Fibroblast of peridontal ligament (primary cell): ENCODE data around the gene CCNY.

Experiments used
- DNase-seq: peaks from one replicate; pipeline ENCODE4 v3.0.0-alpha.2; 2010; ENCODE audit errors: extremely low read depth

Gene CCNY

DNA sequence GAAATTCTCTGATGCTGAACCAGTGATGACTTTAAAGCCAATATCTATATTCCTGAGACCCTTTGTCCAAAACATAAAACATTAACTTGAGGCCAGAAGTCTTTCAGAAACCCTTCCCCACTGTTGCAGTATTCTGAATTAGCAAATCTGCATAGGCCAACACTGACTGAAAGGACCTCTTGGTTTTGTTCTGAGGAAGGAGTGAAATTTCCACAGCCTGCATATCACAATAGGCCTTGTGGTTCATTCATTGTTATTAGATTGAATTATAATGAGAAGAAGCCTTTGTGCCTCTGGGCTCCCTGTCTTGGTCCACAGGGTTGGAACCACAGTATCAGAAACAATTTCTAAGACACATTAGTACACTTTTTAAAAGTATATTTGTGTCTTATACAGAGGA is 90.3 kb downstream of the CCNY start:
- DNase-seq = no peak

DNA sequence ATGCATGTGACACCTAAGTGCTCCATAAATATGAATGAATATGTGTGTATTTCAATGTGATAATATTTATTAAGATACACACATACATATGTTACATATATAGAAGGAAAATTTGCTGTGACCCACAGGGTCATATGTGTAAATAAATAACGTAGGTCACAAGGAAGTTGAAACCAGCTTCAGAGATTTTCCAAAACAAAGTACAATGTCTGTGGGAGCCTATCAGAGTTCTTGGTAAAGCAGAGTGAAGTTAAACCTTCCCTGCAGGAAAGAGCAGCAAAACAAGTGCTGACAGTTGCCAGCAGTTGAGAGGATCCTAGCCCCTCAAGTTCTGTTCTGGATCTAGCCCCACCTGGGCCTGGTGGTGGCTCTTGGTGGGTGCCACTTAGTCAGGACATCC is 91.2 kb downstream of the CCNY start:
- no peak for DNase-seq

DNA sequence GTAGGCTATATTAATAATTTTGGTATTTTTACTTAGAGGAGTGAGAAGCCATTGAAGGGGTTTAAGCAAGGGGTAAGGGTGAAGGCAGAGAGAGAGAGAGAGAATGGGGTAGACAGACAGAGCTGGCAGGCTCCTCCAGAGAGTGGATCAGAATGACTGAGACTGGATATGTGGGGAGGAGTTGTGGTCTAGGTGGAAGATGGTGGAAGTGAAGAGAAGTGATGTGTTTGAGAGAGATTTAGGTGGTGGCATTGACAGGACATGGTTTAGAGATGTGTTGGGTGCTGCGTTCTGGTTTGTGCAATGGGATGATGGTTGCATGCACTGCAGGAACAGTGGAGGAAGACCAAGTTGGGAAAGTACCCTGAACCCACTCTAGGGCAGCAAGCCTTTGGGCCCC is 92.2 kb downstream of the CCNY start:
- DNase-seq = no peak

DNA sequence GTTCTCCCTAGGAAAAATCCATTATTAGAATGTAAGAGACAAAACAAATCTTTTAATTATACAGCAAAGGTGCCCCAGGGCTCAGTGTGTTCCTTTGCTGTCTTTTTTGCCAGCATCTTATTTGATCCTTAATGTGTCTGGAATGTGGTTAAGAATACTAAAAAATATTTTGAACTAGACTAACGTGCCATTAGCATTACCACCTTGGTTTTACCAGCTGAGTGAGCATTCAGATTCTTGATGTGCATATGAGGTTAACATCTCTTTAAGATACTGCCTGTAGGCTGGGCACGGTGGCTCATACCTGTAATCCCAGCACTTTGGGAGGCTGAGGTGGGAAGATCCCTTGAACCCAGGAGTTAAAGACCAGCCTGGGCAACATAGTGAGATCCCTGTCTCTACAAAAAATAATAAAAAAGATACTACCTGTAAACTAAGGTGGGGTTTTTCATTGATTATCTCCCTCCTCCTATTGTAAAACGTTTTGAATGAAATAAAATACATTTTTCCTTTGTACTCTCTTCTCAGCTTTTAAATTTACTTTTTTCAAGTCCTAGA is 96.6 kb downstream of the CCNY start:
- no peak for DNase-seq

DNA sequence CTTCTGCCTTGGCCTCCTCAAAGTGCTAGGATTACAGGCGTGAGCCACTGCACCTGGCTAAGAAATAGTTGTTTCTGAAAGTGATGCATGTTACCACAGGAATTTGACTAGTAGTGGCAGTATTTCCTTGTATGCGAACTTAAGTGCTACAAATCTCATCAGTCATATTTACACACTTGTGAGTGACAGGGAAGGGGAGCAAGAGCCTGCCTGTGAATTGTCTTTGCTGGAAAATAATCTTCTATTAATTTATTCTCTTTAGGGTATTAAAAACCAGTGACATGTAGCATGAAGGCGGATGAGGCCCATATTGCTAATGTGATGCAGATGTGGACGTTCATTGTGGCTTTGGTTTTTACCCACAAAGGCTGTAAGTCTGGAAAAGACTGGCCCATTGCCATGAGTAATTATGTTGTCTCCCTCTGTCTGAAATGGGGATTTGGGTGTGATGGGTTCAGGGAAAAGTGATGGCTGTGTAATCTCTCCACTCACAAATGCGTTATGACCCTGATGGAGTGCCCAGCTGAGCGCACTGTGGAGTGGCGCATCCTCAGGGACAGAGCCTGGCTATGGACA is 97.6 kb downstream of the CCNY start:
- DNase-seq = peak; percentile 93

DNA sequence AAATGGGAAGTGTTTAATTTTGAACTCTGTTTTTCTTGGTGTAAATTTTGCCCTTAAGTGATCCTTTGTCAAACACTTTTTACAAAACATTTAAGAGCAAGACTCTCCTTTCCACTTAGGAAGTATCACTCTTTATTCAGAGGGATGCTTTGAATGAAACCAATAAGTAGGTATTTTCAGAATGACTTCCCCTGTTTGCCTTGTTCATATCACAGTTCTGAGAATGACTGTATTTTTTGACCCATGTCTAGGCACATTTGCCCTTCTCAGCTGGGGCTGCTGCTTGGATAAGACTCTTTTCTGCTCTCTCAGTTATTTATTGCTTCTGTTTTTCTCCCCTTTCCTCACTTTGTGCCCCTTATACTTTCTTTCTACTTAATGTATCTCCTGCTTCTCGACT is 98.2 kb downstream of the CCNY start:
- DNase-seq = no peak

DNA sequence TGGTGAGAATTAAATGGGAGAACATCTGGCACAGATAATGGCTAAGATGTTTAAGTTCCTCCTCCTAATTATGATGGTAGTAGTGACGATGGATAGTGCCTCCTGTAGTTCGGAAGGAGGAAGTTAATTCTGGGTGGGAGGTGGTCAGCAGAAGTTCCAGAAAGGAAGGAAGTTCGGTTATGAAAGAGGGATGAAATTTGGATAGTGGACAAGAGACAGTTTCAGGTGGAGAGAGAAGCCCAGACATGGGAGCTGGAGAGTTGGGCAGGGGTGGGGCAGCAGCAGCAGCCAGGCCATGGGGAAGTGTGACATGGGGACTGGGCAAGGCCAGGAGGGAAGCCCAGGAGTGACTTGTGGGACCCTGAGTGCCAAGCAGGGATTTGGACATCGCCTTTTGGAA is 99.5 kb downstream of the CCNY start:
- DNase-seq = no peak

DNA sequence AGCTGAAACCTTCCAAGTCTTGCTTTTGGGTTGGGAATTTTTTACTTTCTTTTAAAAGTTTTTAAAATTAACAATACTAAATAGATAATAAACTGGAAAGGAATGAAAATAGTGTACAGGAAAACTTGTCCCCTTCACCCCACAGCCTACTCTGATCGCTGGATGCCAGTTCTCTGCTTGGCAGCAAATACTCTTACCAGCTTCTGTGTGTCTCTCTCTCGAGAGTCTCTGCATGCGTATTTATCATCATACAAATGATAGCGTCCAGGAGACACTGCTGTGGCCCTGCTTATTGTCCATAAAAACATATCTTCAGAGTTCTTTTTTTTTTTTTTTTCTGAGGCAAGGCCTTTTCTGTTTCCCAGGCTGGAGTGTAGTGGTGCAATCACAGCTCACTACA is 101.5 kb downstream of the CCNY start:
- DNase-seq = no peak

DNA sequence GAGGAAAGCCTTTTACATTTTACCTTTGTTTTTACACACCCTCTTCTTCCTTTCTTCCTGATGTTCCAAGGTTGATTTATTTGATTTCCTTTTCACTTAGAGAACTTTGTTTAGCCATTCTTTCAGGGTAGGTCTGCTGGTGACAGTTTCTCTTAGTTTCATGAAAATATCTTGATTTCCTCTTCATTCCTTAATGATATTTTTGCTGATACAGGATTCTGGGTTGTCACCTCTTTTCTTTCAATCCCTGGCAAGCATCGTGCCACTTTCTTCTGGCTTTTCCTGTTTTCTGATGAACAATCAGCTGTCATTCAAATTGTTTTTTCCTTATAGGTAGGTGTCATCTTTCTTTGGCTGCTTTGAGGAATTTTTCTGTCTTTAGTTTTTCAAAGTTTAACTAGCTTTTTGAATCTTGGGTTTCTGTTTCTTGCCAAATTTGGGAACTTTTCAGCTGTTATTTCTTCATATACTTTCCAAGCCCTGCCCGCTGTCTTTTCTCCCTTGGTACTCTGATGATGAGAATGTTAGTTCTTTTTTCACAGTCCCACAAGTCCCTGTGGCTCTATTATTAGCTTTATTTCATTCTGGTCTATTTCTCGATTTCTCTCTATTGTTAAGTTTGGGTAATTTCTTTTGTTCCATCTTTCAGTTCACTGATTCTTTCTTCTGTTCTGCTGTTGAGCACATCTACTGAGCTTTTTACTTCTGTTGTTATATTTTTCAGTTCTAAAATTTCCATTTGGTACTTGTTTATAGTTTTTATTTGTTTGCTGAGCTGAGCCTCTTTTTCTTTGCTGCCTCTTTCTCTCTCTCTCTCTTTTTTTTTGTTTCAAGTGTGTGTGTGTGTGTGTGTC is 102.6 kb downstream of the CCNY start:
- DNase-seq = no peak

DNA sequence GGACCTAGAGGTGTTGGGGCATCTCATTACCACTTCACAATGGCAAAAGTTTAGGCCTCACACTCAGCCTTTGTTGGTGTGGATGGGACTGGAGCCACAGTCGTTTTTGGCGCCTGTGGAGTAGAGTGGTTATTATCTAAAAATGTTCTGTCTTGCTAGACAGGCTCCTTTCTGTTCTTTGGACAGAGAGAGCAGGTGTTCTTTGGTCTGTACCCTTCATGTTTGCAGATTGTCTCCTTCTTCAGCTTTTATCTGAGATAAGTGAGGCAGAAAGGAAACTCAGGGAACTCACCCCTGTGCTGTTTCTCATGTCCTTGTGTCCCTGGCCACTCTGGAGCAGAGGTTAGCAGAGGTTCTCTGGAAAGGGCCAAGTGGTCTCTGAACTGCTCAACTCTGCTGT is 103.7 kb downstream of the CCNY start:
- DNase-seq = no peak

DNA sequence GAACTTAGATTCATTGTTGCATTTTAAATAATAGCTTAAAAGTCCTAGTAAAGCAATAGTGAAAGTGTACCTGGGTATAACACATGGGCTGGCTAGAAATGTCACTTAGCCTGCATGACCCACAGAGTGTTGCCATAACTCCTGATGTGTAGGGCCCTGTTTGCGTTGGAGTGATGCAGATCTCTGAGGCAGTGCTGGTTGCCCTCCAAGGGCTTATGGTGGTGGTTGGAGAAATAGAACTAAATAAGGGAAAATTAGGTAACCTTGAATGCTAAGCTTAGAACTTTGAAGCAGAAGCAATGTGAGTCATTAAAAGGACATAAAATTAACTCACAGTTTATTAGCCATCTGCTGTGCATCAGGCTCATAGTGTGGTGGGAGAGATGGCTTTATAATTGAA is 105.7 kb downstream of the CCNY start:
- DNase-seq = no peak

DNA sequence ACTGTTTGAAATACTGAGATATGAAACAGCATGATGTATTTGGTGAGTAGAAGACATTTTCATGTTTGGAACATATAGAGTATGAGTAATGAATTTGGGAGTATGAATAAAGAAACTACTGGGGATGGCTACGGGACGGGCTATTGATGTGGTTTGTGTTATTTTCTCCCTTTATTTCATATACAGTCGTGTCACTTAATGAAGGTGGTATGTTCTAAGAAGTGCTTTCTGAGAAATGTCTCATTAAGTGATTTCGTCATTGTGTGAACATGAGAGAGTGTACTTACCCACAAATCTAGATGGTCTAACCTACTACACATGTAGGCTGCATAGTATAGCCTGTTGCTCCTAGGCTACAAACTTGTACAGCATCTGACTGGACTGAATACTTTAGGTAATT is 106.3 kb downstream of the CCNY start:
- no peak for DNase-seq

DNA sequence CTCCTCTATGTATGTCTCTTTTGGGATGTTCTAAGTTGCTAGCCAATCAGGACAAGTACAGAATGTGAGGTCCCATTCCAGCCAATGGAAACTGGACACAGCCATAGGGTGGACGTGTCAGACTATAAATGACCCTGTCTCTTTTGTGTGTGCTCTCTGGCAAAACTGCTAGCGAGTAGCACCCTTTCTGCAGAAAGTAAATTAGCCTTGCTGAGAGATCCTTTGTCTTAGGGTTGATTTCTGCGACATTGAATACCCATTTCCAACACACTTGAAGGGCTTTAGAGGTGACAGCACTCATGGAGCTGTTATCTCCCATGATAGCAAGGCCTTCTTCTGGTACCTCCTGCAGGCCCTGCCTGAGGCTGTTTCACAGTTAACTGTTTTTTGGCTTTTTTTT is 107.5 kb downstream of the CCNY start:
- no peak for DNase-seq

DNA sequence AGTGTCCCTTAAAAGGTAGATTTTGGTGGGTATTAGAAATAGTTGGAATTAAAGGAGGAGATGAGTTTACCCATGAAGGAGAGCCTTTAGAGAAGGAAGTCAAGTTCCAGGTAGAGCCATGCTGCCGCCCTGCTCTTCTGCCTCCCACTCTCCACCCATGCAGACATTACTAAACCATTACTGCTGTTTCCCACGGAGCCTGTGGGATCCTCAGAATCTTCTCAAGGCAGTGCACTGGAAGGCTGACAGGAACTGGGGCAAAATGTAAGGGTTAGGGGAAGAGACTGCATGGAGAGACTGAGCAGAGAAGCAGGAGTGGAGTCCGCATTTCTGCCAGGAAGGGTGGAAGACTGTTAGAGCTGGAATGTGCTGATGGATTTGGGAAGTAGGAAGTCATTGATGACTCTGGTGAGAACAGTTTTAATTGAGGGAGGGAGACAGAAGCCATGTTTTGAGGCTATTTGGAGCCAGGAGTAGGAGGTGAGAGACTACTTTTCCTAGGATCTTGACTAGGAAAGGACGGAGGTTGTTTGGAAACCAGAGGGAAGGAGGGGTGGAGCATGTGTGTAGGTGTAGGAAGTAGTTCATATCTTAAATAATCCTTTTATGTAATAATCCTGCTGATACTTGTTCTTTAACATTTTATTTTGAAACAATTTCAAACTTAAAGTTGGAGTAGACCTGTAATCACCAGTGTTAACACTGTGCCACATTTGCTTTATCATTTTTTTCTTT is 109.0 kb downstream of the CCNY start:
- no peak for DNase-seq

DNA sequence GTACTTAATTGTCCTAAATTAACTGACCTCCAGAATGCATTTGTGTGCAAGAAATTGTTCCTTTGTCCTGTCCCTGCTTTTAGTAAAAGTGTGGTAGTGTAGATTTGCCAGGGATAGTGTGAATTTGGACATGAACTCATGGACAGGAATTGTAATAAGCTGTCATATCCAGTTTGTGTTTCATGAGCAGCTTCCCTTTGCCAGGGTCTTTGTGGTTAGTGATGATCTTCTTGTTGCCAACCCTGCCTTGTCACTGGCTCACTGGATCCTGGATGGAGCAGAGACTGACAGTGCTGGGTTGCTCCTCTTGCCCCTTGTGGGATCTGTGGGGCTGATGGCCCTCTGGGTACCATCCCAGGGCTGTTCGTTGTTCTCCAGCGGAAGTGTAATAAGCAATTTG is 110.1 kb downstream of the CCNY start:
- DNase-seq = no peak

DNA sequence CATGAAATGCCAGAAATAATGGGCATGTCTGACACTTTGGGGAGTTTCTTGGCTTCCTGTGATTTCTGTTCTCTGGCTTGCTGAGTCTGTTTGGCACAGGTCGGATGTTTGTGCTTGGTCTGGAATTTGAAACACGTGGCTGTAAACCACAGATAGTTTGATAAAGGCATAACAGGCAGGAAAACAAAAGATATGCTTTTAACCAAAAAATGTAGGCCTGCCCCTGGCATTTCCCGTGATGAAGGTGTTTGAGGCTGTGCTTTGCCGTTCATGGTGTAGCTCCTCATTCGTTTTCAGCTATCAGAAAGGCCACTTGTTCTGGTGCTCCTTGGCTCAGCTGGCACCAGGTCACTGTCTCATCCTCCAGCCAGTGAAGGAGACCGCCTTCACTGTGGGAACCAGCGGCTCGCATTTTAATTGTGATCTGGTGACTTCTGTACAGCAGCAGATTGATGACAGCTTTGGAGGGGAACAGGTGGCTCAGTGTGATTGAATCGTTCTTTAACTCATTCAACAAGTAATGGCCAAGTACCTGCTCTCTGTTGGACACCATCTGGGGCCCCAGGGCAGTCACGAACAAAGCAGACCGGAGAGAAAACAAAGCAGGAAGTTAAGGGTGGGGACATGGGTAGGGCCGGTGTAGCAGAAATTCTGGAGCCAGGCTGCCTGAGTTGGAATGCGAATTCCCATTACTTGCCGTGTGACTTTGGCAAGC is 111.5 kb downstream of the CCNY start:
- peak; percentile 55 for DNase-seq

DNA sequence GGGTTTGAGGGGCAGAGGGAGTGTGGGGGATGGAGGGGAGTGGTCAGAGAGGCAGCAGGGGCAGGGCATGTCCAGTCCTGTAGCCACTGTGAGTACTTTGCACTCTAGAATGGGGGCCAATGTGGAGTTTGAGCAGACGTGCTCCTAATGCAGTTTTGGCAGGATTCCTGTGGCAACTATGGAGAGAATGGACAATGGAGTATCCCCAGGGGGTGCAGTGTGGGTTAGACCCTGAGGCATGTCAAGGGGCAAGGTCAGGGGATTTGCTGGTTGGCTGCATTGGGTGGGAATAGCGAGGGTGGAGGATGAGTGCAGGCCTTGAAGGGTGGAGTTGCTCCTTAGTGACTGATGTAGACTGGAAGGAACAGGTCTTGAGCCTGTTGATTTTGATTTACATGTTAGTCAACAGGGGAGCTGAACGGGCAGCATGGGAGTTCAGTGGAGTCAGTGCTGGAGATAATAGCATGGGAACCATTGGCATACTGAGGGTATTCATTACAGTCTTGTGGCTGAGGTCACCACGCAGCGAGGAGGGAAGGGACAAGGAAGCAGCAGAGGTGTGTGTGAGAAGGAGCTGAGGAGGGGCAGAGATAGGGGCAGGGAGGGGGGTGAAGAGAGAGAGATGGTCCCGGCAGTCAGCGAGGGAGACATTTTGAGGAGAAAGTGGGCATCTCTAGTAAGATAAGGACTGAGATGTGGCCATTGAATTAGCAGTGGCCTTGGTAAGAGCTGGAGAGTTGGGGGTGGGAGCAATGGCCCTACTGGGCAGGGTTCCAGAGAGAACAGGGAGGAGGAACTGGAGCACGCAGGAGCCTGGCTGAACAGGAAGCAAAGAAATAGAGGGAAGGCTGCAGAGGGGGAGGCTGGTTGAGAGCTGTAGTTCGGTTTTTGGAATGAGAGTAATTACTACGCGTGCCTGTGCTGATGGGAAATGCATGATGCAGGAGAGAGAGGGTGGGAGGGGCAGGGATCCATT is 112.7 kb downstream of the CCNY start:
- DNase-seq = no peak

DNA sequence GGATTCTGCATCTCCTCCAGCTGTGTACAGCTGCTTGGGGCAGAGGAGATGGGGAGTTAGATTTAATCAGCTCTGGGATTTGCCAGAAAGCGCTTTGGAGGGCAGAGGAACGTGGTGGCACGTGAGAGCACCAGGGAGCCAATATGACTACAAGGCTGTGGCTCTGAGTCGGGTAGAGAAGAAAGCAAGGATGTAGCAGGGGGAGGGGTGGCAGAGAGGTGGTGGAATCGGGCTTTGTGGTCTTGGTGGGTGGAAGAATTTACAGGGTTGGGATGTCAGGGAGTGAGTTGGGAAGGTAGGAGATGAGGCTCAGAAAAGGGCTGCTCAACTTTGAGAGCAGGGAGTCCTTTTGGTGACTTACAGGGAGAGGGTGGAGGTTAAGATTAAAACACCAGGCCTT is 113.6 kb downstream of the CCNY start:
- DNase-seq = no peak

DNA sequence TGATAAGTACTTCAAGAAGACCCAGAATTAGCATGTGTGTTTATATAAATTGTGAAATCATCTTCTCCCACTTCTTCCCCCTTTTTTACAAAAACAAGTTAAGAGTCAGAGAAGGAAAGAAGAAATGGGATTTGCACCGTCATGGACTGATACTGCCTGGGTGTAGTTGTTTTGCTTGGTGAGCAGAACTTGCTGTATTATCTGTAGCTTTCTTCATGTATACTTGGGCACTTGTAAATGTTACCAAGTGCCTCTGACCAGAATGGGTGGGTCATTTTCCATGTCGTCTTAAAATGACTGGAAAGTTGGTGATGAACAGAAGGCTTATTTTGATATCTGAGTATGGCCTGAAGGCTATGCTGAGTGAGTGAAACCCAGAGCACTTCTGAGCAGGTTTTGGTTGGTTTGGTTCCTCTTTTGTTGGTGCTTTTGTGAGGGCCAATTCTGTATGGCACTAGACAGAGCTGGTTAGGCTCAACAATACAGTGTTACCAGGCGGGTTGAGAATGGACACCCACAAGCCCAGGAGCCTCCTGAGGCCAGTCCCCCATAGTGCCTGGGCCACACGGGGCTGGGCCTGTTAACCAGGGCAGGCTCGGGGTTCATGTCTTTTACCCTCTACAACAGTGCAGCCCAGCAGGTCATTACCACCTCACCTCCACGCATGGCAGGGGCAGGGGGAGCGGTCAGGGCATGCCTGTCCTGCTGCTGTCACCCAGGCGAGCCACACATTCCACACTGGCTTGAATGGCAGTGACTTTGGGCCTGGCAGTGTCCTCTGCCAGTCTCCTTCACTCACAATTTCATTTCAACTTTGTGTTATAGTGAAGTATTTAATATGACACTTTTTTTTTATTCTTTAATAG is 115.1 kb downstream of the CCNY start:
- DNase-seq = peak; percentile 30

DNA sequence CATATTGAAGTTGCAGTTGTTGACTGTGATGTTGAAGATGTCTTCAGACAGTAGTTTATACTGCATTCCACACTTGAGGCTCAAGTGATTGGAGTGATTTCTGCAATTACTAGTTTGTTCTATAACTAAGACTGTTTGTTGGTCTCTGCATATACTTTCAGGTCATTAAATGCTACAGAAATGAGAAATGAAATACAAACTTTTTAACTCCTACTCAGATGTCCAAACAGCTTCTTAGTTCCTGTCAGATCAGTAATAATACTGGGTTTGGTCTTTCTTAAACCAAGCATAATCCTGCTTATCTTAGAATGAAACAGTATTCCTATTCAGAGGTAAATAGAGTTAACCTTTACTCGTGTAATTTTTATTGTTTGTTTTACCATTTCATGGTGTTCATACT is 115.9 kb downstream of the CCNY start:
- DNase-seq = no peak
